ENCODE measurements around the gene TLK1.

The TLK1 gene

GRCh38 chr2:170963386-170963785 lies 197.3 kb downstream of the TLK1 start:
- DNase-seq, result no peak

GRCh38 chr2:170953941-170954340 lies 206.8 kb downstream of the TLK1 start:
- DNase-seq, result peak; percentile 63

GRCh38 chr2:170950221-170950761 lies 210.4 kb downstream of the TLK1 start:
- no peak for DNase-seq

GRCh38 chr2:170949415-170949814 lies 211.3 kb downstream of the TLK1 start:
- no peak for DNase-seq

- no peak for DNase-seq
These were observed 216.1 kb downstream of the TLK1 start for GRCh38 chr2:170944545-170944944.

GRCh38 chr2:170943596-170943995 lies 217.1 kb downstream of the TLK1 start:
- no peak for DNase-seq

GRCh38 chr2:170943041-170943440 lies 217.7 kb downstream of the TLK1 start:
- no peak for DNase-seq

- no peak for DNase-seq
These were observed 218.1 kb downstream of the TLK1 start for GRCh38 chr2:170942615-170943014.

Data from fibroblast of skin of back (primary cell).